Natural killer cell (primary cell): Measurements from ENCODE around the gene STIP1. TPM values are rescaled to one million over a fixed set of nuclear protein-coding genes. Genes with fewer than 3 reads are reported as not detected.
"Not testable (repeated sequence)": the region's sequence is repeated elsewhere in the genome, so short reads cannot be mapped to it uniquely, and the experiment has no call there.

ENCODE experiments used
- ATAC-seq, 3 donors: fragments of 150-1000 bp in 2 of 3; fragments of 200-7000 bp in 1 of 3; cut with Tn5 transposase; 1 replicate in 1 of 3; 2 replicates in 2 of 3; pipeline ENCODE4 v1.10.0; 2021; ENCODE audit warnings: mild to moderate bottlenecking in 2 of 3, moderate library complexity in 2 of 3
- DNase-seq, 2 donors: peaks; one replicate each; pipeline versions ENCODE4 v3.0.0 to v3.0.0-alpha.2; 2013 to 2021; ENCODE audit warnings: mixed read lengths in 1 of 2
- H3K27ac ChIP-seq: one replicate; pipeline ENCODE4 v1.5.1; 2013; ENCODE audit warnings: mild to moderate bottlenecking, low read length
- H3K27me3 ChIP-seq: one replicate; pipeline ENCODE4 v1.6.1; 2013; ENCODE audit warnings: low read length; ENCODE audit not compliant: control insufficient read depth, insufficient read depth
- H3K36me3 ChIP-seq: one replicate; pipeline ENCODE4 v1.6.1; 2013; ENCODE audit warnings: low read length; ENCODE audit not compliant: control insufficient read depth, insufficient read depth
- H3K4me1 ChIP-seq: one replicate; pipeline ENCODE4 v1.6.1; 2013; ENCODE audit warnings: low read length; ENCODE audit not compliant: control insufficient read depth, insufficient read depth
- H3K4me3 ChIP-seq: one replicate; pipeline ENCODE4 v1.5.1; 2013; ENCODE audit warnings: low read length
- H3K9me3 ChIP-seq: one replicate; pipeline ENCODE4 v1.6.1; 2013; ENCODE audit warnings: low read length; ENCODE audit not compliant: control insufficient read depth, insufficient read depth
- H3K27ac Mint-ChIP-seq, 2 donors: one replicate each; pipeline ENCODE4 v1.8.0; 2022; ENCODE audit warnings: mild to moderate bottlenecking in 2 of 2, mixed read lengths in 2 of 2, moderate library complexity in 1 of 2
- H3K27me3 Mint-ChIP-seq, 2 donors: one replicate each; pipeline ENCODE4 v1.8.0; 2022; ENCODE audit warnings: low read depth in 2 of 2, mixed read lengths in 2 of 2
- H3K36me3 Mint-ChIP-seq: one replicate; pipeline ENCODE4 v1.8.0; 2022; ENCODE audit warnings: mixed read lengths
- H3K4me1 Mint-ChIP-seq, 2 donors: one replicate each; pipeline ENCODE4 v1.8.0; 2022; ENCODE audit warnings: mixed read lengths in 2 of 2
- H3K4me3 Mint-ChIP-seq: one replicate; pipeline ENCODE4 v1.8.0; 2022; ENCODE audit warnings: mild to moderate bottlenecking, moderate library complexity, mixed read lengths
- H3K9me3 Mint-ChIP-seq, 2 donors: one replicate each; pipeline ENCODE4 v1.8.0; 2022; ENCODE audit warnings: mixed read lengths in 2 of 2
- CTCF ChIP-seq: fragments of 200-600 bp; IDR thresholded peaks from one replicate; pipeline ENCODE4 v1.8.0; 2022; ENCODE audit warnings: antibody characterized with exemption
- WGBS: methylation state at CpG from one replicate; pipeline ENCODE4 v1.1.7; 2013; ENCODE audit warnings: missing lambda C conversion rate; ENCODE audit not compliant: insufficient coverage; 5-methylcytosine and 5-hydroxymethylcytosine counted together
- intact Hi-C: fragments of 100-400 bp; cut with micrococcal nuclease; formaldehyde crosslinking; loops from one replicate; pipeline ENCODE4 v1.14.2; 2022
- total RNA-seq, 4 donors: library from RNA; stranded (reverse); fragments of 120-200 nt in 1 of 4; gene quantifications; one replicate each; pipeline versions ENCODE4 v1.2.3 to v1.2.4, GENCODE V29; 2013 to 2022

Gene STIP1
- total RNA-seq, 3 donors from 2014 or later (not counting 1 experiment from before 2014, with no cell fraction given) = 80.9 to 110 (median 85.1) TPM

DNA sequence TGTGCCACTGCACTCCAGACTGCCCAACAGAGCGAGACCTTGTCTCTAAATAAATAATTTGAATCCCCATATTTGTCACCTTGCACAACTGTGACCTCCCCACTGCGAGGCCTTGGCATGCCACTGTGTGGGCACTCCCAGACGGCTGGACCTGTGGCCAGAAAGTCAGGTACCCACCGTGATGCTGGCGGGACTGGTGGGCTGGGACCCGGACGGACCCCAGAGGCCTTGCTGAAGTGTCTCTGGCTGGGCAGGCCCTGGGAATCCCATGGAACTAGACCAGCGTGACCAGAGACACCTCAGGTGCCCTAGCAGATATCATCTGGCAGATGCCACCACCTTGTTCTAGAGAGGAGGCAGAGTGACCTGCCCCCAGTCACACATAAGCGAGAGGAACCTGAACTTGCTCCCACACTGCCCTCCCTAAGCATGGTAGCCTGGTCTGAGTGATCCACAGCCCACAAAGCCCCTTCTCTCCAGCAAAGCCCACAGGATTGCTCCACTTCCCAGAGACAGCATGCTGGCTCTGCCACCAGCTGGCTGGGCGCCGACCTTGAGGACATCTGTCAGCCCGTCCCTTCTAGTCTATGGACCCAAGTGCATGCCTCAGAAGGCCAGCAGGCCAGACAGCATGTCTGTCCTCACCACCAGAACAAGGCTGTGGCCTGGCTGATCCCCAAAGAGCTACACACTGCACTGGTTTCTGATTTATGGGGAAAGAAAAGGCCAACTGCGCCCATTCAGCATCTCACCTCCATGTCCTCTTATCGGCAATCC, 29.5 kb upstream of the STIP1 start:
- Mint-ChIP-seq H3K4me3 (no peak overlapping the region), H3K36me3 (no peaks in the 10 kb centered on the region), H3K9me3 (no peaks in the 10 kb centered on the region), H3K27ac (no peak overlapping the region), H3K4me1 (peaks cover 5 to 6% of the 10 kb centered on the region in 2 donors), H3K27me3 (peaks cover 0 to 8% of the 10 kb centered on the region in 2 donors)
- no peak overlapping the region for H3K4me3 ChIP-seq
- DNase-seq (no peak), ATAC-seq (no peak)
- intact Hi-C loops = no loop called here
- H3K36me3 ChIP-seq = no peaks in the 10 kb centered on the region
- peaks cover 6% of the 10 kb centered on the region for H3K4me1 ChIP-seq
- H3K9me3 ChIP-seq = no peaks in the 10 kb centered on the region
- TF ChIP-seq CTCF = no peak
- H3K27ac ChIP-seq = no peak overlapping the region
- H3K27me3 ChIP-seq = no peaks in the 10 kb centered on the region
- 94% methylated on average over 14 of the region's 14 CpGs for WGBS

GRCh38 chr11:64157631-64158394, 28.2 kb upstream of the STIP1 start:
- Mint-ChIP-seq H3K27ac (no peak overlapping the region), H3K4me1 (peaks cover 5% of the 10 kb centered on the region in 2 donors), H3K9me3 (no peaks in the 10 kb centered on the region), H3K4me3 (no peak overlapping the region), H3K27me3 (peaks cover 0 to 8% of the 10 kb centered on the region in 2 donors), H3K36me3 (no peaks in the 10 kb centered on the region)
- H3K36me3 ChIP-seq = no peaks in the 10 kb centered on the region
- WGBS = 91% methylated on average over 17 of the region's 17 CpGs
- no peaks in the 10 kb centered on the region for H3K27me3 ChIP-seq
- no peak overlapping the region for H3K4me3 ChIP-seq
- H3K9me3 ChIP-seq = no peaks in the 10 kb centered on the region
- no peak for TF ChIP-seq CTCF
- ATAC-seq (no peak), DNase-seq (no peak)
- intact Hi-C loops = no loop called here
- H3K27ac ChIP-seq = no peak overlapping the region
- H3K4me1 ChIP-seq = peaks cover 5% of the 10 kb centered on the region

GRCh38 chr11:64161037-64161436, 24.9 kb upstream of the STIP1 start:
- Mint-ChIP-seq H3K4me1 (peaks cover 0 to 7% of the 10 kb centered on the region in 2 donors), H3K36me3 (no peaks in the 10 kb centered on the region), H3K27me3 (no peaks in the 10 kb centered on the region), H3K9me3 (no peaks in the 10 kb centered on the region), H3K4me3 (no peak overlapping the region), H3K27ac (no peak overlapping the region)
- no peaks in the 10 kb centered on the region for H3K36me3 ChIP-seq
- no peak for TF ChIP-seq CTCF
- ATAC-seq (no peak), DNase-seq (no peak)
- intact Hi-C loops = no loop called here
- peaks cover 10% of the 10 kb centered on the region for H3K4me1 ChIP-seq
- no peak overlapping the region for H3K4me3 ChIP-seq
- no peaks in the 10 kb centered on the region for H3K9me3 ChIP-seq
- WGBS = 93% methylated on average over 10 of the region's 10 CpGs
- no peak overlapping the region for H3K27ac ChIP-seq
- no peaks in the 10 kb centered on the region for H3K27me3 ChIP-seq

DNA sequence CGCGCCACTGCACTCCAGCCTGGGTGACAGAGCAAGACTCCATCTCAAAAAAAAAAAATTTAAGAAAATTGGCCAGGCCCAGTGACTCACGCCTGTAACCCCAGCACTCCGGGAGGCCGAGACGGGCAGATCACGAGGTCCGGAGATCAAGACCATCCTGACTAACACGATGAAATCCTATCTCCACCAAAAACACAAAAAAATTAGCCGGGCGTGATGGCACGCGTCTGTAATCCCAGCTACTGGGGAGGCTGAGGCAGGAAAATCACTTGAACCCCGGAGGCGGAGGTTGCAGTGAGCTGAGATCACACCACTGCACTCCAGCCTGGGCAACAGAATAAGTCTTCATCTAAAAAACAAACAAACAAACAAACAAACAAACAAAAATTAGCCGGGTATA, 23.2 kb upstream of the STIP1 start:
- H3K27ac Mint-ChIP-seq, H3K27me3 Mint-ChIP-seq, H3K4me1 Mint-ChIP-seq, DNase-seq, H3K27ac ChIP-seq, H3K9me3 ChIP-seq, H3K27me3 ChIP-seq, H3K4me3 ChIP-seq, intact Hi-C loops, H3K36me3 ChIP-seq, H3K4me3 Mint-ChIP-seq, H3K36me3 Mint-ChIP-seq, ATAC-seq, H3K9me3 Mint-ChIP-seq: not testable (repeated sequence)
- peaks cover 15% of the 10 kb centered on the region for H3K4me1 ChIP-seq
- 93% methylated on average over 16 of the region's 16 CpGs for WGBS
